Cortex of kidney (tissue), 1 donor: Measurements from ENCODE around the gene GPX1.

ENCODE experiments used
- DNase-seq: peaks from one replicate; lab custom pipeline; 2025; lab: John Stamatoyannopoulos, UW

GPX1 gene

GRCh38 chr3:49311283-49311682 is 46.9 kb downstream of the GPX1 start:
- no peak for DNase-seq

- DNase-seq, result no peak
These were observed 47.5 kb downstream of the GPX1 start for GRCh38 chr3:49310677-49311076.
